Measurements from ENCODE around the gene FAM171A1.

The FAM171A1 gene

GRCh38 chr10:15253951-15254807, 116.9 kb downstream of the FAM171A1 start:
- Histone ChIP-seq H3K4me3 (no peak overlapping the region), H3K9ac (ENCODE audit: insufficient read length) (no peak overlapping the region)
- no peak for DNase-seq (ENCODE audit: low read depth, low spot score)

DNA sequence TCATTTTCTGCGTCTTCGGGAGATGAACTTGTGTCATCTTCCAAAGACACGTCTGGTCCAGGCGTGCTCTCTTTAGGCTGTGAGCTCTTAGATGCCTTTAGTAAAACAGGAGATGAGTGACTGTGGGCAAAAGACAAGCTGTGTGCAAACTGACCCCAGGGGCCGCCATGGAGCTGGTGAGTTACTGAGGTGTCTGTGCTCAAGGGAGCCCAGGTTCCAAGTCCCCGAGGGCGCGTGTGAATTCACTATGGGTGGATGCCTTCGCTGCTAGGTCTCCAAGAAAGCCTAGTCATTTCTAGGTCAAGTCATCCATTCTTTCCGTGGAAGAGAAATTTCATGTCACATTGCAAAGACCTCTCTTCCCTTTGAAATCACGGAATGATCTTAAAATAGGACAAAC, 118.7 kb downstream of the FAM171A1 start:
- Histone ChIP-seq H3K9me3 (ENCODE audit: low read depth, low read length) (no peaks in the 10 kb centered on the region), H3K9ac (ENCODE audit: insufficient read length) (no peak overlapping the region), H3K36me3 (ENCODE audit: insufficient read depth, low read length) (no peaks in the 10 kb centered on the region), H3K4me3 (no peak overlapping the region), H3K27ac (no peak overlapping the region)
- no peak for TF ChIP-seq FOXP2 (optimal IDR thresholded peaks at IDR 0.05; ENCODE audit: control extremely low read depth, extremely low read length, insufficient read depth)
- no peak for TF ChIP-seq EZH2 (IDR thresholded peaks at IDR 0.05)
- no peak for DNase-seq (ENCODE audit: low read depth, low spot score)

More at GRCh38 chr10:15253951-15254807, 116.9 kb downstream of the FAM171A1 start:
- H3K27ac ChIP-seq: no peak overlapping the region
- TF ChIP-seq FOXP2 (optimal IDR thresholded peaks at IDR 0.05; ENCODE audit: control extremely low read depth, extremely low read length, insufficient read depth) (no peak), EZH2 (IDR thresholded peaks at IDR 0.05) (no peak), POLR2AphosphoS5 (IDR thresholded peaks at IDR 0.05; ENCODE audit: borderline replicate concordance, low read depth, low read length) (no peak)
- H3K9me3 ChIP-seq (ENCODE audit: low read depth, low read length): no peaks in the 10 kb centered on the region
- H3K36me3 ChIP-seq (ENCODE audit: insufficient read depth, low read length): no peaks in the 10 kb centered on the region

- no peak for TF ChIP-seq POLR2AphosphoS5 (IDR thresholded peaks at IDR 0.05; ENCODE audit: borderline replicate concordance, low read depth, low read length)
- no peak for TF ChIP-seq EZH2 (IDR thresholded peaks at IDR 0.05)
- no peak for TF ChIP-seq FOXP2 (optimal IDR thresholded peaks at IDR 0.05; ENCODE audit: control extremely low read depth, extremely low read length, insufficient read depth)
- no peaks in the 10 kb centered on the region for H3K9me3 ChIP-seq (ENCODE audit: low read depth, low read length)
- H3K4me3 ChIP-seq: no peak overlapping the region
- no peaks in the 10 kb centered on the region for H3K36me3 ChIP-seq (ENCODE audit: insufficient read depth, low read length)
- DNase-seq (ENCODE audit: low read depth, low spot score): no peak
- no peak overlapping the region for H3K27ac ChIP-seq
- H3K9ac ChIP-seq (ENCODE audit: insufficient read length): no peak overlapping the region
Measured at GRCh38 chr10:15251791-15252380, 119.2 kb downstream of the FAM171A1 start.

- Histone ChIP-seq H3K4me3 (no peak overlapping the region), H3K9me3 (ENCODE audit: low read depth, low read length) (no peaks in the 10 kb centered on the region), H3K36me3 (ENCODE audit: insufficient read depth, low read length) (no peaks in the 10 kb centered on the region), H3K27ac (no peak overlapping the region), H3K9ac (ENCODE audit: insufficient read length) (no peak overlapping the region)
- TF ChIP-seq EZH2 (IDR thresholded peaks at IDR 0.05): no peak
- TF ChIP-seq POLR2AphosphoS5 (IDR thresholded peaks at IDR 0.05; ENCODE audit: borderline replicate concordance, low read depth, low read length): no peak
- no peak for TF ChIP-seq FOXP2 (optimal IDR thresholded peaks at IDR 0.05; ENCODE audit: control extremely low read depth, extremely low read length, insufficient read depth)
- DNase-seq (ENCODE audit: low read depth, low spot score): no peak
Measured at GRCh38 chr10:15245530-15245929, 125.6 kb downstream of the FAM171A1 start.

- TF ChIP-seq FOXP2 (optimal IDR thresholded peaks at IDR 0.05; ENCODE audit: control extremely low read depth, extremely low read length, insufficient read depth): no peak
- TF ChIP-seq EZH2 (IDR thresholded peaks at IDR 0.05): no peak
- no peak for TF ChIP-seq POLR2AphosphoS5 (IDR thresholded peaks at IDR 0.05; ENCODE audit: borderline replicate concordance, low read depth, low read length)
- Histone ChIP-seq H3K9me3 (ENCODE audit: low read depth, low read length) (no peaks in the 10 kb centered on the region), H3K4me3 (no peak overlapping the region), H3K9ac (ENCODE audit: insufficient read length) (no peak overlapping the region), H3K27ac (no peak overlapping the region), H3K36me3 (ENCODE audit: insufficient read depth, low read length) (no peaks in the 10 kb centered on the region)
- no peak for DNase-seq (ENCODE audit: low read depth, low spot score)
Measured at GRCh38 chr10:15244635-15245197, 126.4 kb downstream of the FAM171A1 start.

DNA sequence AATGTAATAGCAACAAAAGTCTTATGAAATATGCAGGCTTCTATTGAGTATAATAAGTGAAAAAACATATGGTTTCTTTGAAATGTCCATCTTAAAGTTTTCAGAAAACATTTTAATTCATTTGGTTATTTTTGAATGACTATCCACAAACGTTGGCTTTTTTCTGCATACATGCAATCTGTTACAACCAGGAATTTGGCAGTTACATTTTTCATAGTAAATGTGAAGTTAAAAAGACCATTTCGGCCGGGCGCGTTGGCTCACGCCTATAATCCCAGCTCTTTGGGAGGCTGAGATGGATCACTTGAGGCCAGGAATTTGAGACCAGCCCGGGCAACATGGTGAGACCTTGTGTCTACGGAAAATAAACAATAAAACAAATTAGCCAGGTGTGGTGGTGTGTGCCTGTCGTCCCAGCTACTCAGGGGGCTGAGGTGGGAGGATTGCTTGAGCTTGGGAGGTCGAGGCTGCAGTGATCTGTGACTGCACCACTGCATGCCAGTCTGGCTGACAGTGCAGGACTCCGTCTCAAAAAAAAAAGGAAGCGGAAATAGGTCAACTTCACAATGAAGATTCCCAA, 128.7 kb downstream of the FAM171A1 start:
- Histone ChIP-seq H3K4me3 (no peak overlapping the region), H3K36me3 (ENCODE audit: insufficient read depth, low read length) (no peaks in the 10 kb centered on the region), H3K27ac (no peak overlapping the region), H3K9ac (ENCODE audit: insufficient read length) (no peak overlapping the region), H3K9me3 (ENCODE audit: low read depth, low read length) (no peaks in the 10 kb centered on the region)
- no peak for DNase-seq (ENCODE audit: low read depth, low spot score)
- TF ChIP-seq POLR2AphosphoS5 (IDR thresholded peaks at IDR 0.05; ENCODE audit: borderline replicate concordance, low read depth, low read length) (no peak), FOXP2 (optimal IDR thresholded peaks at IDR 0.05; ENCODE audit: control extremely low read depth, extremely low read length, insufficient read depth) (no peak), EZH2 (IDR thresholded peaks at IDR 0.05) (no peak)

DNA sequence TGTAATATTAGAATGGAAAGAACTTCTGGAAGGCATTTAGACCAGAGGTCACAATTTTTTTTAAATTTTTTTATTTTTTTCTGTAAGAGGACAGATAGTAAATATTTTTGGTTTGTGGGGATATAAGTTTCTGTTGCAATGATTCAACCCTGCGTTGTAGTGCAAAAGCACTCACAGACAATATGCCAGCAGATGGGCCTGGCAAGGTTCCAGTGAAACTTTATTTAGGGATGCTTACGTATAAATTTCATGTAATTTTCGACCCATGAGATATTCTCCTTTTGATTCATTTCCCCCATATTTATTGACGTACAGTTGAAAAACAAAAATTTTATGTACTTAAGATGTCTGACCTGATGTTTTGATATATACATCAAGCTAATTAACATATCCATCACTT, 129.8 kb downstream of the FAM171A1 start:
- no peaks in the 10 kb centered on the region for H3K9me3 ChIP-seq (ENCODE audit: low read depth, low read length)
- H3K4me3 ChIP-seq: no peak overlapping the region
- no peak for DNase-seq (ENCODE audit: low read depth, low spot score)

More for the DNA sequence above, 129.8 kb downstream of the FAM171A1 start:
- H3K9ac ChIP-seq (ENCODE audit: insufficient read length): no peak overlapping the region
- H3K36me3 ChIP-seq (ENCODE audit: insufficient read depth, low read length): no peaks in the 10 kb centered on the region
- H3K27ac ChIP-seq: no peak overlapping the region
- no peak for TF ChIP-seq POLR2AphosphoS5 (IDR thresholded peaks at IDR 0.05; ENCODE audit: borderline replicate concordance, low read depth, low read length)
- TF ChIP-seq FOXP2 (optimal IDR thresholded peaks at IDR 0.05; ENCODE audit: control extremely low read depth, extremely low read length, insufficient read depth): no peak
- TF ChIP-seq EZH2 (IDR thresholded peaks at IDR 0.05): no peak

Measured in SK-N-MC (cell line).